Activated effector memory CD4-positive, alpha-beta T cell treated with Interleukin-2 at 50 U/mL for 16 hours (primary cell): Measurements from ENCODE around the gene AGBL4.
"Not testable (repeated sequence)": the region's sequence is repeated elsewhere in the genome, so short reads cannot be mapped to it uniquely, and the experiment has no call there.

ENCODE experiments used
- DNase-seq: peaks from one replicate; pipeline ENCODE4 v3.0.0-alpha.2; 2020

The AGBL4 gene

DNA sequence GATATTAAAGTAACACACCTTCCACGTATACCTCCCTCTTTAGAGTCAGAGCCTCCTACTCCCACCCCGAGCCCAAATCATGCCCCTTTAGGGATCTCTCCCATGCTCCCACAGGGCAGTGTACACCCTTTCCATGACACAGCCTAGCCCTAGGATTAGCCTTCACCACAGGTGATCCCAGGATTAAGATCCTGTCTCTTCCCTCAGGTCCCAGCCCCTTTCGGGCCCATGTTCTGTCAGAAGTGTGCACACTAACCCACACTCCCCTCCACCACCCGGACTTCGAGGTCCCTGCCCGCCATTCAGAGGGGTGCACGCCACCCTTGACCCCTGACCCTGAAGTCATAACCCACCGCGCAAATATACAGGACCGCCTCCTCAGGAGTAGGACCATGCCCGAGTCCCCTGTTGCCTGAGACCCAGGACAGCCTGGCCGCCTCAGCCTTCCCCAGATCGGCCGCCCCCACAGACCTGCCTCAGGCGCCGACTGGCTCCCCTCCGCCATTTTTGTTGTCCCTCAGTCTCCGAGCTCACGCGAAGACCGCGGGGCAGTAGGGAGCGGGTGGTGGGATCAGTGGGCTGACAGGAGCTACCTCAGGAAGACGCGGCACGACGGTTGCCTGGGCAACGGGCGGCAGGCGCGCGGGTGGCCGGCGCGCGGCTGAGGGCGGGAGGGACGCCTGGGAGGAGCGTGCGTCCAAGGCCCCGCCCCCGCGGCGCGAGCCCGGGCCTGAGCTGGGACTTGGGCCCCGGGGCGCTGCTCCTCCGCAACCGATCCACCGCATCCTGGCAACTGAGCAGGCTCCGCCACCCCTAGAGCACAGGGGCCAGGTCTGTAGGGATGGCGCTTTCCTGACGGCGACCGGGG, at the start of gene AGBL4:
AGBL4 (minus strand) TSS at position 663 of the 868 bp plus-strand sequence.
- DNase-seq = no peak

DNA sequence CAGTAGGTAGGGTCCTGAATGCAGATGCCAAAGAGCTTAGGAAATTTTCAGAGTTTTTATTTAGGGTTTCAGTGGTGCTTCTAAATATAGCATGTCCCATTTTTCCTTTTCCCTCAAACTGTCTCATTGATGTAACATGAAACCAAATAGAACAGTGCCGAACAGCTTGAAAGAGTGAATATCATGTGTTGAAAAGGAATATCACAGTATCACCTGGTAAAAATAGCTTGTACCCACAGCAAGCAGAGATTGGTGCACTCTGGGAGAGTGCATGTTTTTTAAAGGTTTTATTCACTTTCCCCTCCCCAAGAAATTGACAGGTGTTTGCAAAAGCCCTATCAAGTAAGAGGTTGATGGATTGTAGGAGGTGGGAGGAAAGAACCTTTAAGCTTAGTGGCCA, 43.1 kb upstream of the AGBL4 start:
- no peak for DNase-seq

DNA sequence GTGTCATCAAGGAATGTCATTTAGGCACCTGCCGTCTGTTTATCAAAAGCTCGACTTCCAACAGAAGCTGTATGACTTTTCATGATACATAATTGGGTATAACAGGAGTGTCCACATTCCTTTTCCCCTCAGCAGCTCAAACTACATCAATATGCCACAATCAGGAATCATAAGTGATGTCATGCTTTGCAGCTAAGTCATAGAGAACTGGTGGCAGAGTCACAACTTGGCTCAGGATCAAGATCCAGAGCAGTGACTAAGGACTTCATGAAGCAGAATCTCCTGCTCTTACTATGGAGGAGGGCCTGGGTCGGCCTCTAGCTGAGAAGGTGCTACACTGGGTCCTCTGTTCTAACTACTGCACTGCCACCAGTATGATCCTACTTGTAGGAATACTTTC, 36.5 kb upstream of the AGBL4 start:
- DNase-seq = no peak

DNA sequence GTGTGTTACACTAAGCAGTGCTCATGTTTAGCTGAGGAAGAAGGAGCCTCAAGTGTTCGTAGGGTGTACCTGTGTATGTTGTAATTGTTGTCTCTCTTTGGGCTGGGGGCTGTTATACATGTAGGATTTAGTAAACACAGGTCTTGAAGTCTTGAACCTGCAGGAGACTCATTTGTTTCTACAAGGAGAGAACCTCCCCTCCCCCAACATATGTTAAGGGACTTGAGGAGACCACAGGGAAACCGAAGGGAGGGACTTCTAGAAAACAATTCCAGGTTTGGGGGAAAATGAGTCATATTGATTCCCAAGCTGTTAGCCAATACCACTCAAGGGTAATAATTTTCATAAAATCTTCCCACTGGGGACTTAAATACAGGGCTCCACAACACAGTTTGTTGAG, 25.0 kb upstream of the AGBL4 start:
- DNase-seq = no peak

DNA sequence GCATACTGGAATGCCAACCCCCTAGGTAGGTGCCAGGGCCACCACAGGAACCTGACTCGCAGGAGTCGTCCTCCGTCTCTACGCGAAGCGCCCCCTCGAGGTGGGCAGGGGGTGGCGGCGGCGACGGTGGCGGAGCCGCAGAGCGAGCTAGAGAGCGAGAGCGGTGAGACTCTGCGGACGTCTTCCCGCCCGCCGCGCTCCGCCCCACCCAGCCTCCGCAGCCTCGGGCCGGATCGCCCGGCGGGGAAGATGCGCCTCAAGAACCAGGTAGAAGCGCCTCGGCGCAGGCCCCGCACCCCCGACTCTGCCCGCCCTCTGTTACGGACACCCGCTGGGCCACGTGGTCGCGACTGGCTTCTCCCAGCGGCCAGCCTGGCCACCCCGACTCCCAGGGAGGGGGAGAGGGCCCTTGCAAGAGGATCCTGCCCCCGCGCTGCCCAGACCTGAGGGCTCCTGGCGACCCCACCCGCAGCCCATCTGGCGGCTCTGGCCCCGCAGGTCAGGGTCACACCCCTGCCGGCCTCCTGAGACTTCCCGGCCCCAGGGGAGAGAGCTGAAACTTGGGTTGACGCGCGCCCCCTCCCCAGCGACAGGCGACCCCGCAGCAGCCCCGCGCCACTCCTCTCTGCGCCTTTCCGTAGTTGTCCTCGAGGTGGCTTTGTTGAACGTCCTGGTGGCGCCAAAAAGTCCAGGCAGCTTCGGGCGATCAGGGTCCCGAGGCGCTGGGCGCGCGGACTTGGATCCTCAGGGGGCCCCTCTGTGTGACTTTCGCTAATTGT, 24.4 kb upstream of the AGBL4 start:
- no peak for DNase-seq

DNA sequence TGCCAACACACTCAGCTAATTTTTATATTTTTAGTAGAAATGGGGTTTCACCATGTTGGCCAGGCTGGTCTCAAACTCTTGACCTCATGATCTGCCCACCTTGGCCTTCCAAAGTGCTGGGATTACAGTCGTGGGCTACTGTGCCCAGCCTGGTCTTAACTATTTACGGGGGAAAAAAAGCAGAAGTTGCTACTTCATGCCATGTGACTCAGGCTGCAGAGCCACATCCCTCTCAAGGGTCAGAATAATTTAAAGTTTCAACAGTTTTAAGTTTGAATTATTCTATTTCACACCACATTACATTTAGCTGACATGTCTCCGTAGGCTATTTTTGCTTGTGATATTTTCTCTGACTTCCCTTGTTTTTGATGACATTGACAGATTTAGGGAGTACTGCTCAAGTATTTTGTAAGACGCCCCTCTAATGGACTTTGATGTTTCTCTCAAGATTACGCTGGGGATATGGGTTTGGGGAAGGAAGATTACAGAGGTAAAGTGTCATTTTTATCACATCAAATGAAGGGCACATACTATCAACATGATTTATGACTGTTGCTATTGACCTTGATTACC, 14.6 kb upstream of the AGBL4 start:
- DNase-seq = no peak

DNA sequence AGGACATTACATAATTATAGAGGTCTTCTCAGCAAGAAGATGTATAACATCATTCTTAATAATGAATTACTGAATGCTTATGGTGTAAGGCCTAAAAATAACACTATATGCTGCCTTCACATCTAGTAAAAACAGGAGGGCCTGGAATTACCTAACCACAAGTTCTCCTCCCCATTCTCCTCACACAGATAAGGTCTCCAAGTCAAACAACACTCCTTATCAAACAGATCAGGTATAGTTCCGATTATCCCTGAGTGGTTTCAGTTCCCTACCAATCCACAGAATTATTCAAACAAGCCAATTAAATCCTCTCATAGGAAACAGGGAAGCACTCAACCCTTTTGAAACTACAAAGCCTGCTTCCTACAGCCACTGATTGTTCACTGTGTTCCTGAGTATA, 4.0 kb upstream of the AGBL4 start:
- DNase-seq = no peak

DNA sequence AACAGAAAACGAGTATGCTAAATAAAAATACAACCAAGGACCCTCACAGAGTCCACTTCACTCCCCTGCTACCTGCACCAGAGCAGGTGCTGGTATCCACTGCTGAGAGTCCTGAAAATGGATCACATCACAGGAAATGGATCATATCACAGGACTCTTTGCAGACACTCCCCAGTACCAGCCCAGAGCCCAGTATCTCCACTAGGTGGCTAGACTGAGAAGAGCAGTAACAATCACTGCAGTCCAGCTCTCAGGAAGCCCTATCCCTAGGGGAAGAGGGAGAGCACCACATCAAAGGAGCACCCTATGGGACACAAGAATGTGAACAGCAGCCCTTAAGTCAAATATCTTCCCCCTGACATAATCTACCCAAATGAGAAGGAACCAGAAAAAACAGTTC, 28.0 kb downstream of the AGBL4 start:
- no peak for DNase-seq

DNA sequence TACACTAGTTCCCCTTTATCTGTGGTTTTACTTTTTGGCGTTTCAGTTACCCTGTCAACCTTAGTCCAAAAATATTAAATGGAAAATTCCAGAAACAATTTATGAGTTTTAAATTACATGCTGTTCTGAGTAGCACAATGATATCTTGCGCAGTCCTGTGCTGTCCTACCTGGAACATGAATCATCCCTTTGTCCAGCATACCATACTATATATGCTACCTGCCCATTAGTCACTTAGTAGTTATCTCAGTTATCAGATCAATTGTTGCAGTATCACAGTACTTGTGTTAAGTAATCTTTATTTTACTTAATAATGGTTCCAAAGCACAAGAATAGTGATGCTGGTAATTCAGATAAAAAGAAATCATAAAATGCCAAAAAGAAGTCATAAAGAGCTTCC, 52.7 kb downstream of the AGBL4 start:
- DNase-seq = no peak

DNA sequence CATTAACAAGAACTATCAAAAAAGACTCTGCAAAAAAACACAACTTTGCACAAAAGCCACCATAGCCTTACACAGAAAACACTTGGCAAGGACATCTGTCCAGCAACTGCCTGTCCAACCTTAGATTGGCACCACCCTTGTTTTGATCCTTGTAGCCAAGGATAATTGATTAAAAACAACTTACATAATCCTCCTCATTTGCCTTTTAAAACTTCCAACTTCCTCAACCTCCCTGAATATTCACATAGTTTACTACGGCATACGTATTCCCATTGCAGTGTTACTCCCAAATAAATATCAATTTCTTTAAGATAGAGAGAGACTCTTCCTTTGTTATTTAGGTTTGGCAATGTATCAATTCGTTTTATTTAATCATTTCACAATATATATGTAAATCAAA, 72.4 kb downstream of the AGBL4 start:
- DNase-seq = no peak

DNA sequence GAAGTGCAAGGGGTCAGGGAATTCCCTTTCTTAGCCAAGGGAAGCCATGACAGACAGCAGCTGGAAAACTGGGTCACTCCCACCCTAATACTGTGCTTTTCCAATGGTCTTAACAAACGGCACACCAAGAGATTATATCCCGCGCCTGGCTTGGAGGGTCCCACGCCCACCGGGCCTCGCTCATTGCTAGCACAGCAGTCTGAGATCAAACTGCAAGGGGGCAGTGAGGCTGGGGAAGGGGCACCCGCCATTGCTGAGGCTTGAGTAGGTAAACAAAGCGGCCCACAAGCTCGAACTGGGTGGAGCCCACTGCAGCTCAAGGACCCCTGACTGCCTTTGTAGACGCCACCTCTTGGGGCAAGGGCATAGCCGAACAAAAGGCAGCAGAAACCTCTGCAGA, 108.5 kb downstream of the AGBL4 start:
- not testable (repeated sequence) for DNase-seq

DNA sequence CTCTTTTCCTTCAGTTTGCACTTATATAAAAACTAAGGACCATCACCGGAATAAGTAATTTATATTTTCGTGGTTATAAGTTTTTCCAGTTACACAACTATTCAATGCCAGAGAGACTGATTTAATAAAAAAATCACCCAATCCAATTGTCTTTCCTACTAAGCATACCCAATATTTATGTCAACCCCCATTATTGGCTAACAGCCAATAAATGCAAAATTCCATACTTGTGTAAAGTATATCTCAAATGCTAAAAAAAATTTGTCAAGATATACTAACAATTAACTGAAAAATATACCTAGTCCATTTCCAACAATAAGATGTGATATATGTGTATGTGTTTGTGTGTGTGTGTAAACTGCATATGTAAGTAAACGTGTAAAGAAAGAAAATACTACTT, 117.4 kb downstream of the AGBL4 start:
- no peak for DNase-seq

DNA sequence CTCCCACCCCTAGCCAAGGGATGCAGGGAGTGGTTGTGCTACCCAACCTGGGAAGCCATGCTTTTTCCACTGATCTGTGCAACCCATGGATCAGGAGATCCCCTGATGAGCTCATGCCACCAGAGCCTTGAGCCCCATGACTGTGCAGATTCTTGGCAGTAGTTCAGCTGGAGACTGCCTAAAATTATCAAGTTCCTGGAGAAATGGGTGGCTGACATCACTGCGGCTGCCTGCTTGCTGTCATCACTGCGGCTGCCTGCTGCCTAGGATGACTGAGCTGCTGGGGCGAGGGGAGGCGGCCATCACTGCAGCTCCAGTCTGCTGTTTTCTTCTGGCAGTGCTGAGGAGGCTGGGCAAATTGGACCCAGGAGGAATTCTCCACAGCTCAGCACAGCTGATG, 159.2 kb downstream of the AGBL4 start:
- DNase-seq = no peak

DNA sequence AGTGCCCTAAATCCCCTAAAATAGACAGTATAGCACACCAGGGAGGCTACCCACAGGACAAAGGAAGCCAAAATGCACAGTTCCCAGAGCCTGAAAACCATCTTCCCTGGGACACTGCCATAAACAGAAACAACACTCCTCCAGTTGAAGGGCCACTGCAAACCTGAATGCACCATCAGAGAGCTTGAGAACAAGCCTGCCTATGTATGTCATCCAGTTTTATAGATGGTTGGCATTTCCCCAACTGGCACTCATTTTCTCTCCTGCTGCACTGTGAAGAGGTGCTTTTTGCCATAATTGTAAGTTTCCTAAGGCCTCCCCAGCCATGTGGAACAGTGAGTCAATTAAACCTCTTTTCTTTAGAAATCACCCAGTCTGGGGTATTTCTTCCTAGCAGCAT, 169.0 kb downstream of the AGBL4 start:
- DNase-seq = no peak

DNA sequence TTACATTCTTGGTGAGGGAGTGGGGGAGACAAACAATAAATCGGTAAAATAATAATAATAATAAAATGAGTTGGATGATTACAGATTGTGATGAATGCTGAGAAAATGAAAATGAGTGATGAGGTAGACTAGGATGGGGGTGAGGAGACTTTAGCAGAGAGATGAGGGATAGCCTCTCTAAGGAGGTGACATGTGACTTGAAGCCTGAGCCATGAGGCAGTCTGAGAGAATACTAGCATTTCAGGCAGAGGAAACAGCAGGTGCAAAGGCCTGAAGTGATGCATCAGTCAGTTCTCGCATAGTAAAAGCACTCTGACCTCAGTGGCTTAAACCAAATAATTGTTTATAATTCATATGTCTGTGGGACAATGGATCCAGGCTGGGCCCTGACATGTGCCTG, 181.2 kb downstream of the AGBL4 start:
- no peak for DNase-seq

DNA sequence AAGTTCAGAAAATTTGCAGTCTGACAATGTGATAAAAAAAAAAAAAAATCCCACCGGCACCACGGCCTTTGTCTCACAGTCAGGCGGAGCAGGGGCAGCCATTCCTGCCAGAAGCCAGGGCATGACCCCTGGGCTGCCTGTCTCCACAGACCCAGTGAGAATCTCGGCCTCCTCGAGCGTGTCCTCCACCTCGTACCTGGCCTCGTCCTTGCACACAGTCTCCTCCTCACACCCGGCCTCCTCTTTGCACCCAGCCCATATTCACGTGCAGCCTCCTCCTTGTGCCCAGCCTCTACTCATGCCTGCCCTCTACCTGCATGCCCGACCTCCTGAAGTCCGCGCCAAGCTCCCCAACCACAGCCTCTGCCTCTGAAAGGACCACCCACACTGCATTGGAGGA, 182.0 kb downstream of the AGBL4 start:
- no peak for DNase-seq

DNA sequence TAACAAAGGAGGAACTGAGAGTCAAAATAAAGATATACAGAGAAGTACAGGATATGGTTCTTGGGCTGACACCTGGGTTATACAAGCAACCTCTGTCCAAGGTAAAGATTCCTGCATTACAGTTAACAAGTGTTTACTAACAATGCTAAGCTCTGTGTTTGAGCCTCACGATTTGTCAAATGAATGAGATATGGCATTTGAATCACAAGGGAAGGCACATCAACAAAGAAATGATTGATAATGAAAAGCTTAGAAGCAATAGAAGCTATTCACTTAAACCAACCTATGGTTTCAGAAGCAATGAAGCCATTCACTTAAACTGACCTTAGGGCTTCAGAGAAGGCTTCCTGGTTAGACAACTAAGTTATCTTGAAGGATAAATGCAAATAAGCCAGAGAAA, 199.5 kb downstream of the AGBL4 start:
- DNase-seq = no peak

DNA sequence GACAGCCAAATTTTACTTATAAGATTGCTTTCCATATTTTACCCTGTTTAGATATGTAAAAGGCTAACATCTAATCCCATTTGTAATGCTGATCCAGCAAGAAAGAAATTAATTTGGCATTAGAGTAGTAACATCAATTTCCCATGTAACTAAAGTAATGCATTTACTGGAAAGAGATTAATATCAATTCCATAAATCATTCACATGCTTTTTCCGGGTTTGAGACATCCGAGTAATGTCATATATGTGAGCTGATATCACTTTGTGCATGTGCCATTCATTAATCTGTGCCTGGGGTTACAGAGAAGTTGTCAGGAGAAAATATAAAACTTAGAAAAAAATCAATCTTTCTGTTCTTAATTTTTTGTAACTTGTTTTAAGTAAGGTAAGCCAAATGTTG, 206.1 kb downstream of the AGBL4 start:
- DNase-seq = no peak

DNA sequence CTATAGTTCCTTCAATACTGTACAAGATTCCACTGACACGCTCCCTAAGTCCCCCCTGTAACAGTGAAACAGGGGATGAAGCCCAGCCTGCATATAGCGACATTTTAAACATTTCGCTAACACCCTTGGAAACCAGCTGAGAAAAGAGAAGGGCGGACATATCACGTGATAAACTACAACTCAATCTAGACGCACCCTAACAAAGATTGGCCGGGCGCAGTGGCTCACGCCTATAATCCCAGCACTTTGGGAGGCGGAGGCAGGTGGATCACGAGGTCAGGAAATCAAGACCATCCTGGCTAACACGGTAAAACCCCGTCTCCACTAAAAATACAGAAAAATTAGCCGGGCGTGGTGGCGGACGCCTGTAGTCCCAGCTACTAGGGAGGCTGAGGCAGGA, 236.7 kb downstream of the AGBL4 start:
- DNase-seq = not testable (repeated sequence)

DNA sequence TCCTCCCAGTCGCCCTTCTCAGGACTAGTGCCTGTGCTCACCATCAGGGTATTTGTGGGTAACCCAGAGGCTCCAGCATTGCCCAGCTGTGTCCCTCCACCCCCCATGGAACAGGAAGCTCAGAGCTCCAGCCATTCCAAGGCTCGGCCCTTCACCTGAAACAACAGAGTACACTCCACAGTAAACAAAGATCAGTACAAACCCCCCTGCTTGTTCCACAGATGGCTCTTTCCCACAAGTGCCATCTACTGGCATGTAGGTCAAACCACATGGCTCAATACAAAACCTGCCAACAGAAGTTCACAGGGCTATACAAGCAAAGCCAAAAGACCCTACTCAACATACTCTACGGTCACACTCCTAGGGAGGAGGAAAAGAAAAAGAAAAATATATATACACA, 258.7 kb downstream of the AGBL4 start:
- DNase-seq = no peak

DNA sequence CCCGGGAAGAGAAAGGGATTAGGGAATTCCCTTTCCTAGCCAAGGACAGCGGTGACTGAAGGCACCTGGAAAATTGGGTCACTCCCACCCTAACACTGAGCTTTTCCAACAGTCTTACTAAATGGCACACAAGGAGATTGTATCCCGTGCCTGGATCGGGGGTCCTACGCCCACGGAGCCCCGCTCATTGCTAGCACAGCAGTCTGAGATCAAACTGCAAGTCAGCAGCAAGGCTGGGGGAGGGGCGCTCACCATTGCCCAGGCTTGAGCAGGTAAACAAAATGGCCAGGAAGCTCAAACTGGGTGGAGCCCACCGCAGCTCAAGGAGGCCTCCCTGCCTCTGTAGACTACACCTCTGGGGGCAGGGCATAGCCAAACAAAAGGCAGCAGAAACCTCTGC, 285.6 kb downstream of the AGBL4 start:
- DNase-seq = not testable (repeated sequence)

DNA sequence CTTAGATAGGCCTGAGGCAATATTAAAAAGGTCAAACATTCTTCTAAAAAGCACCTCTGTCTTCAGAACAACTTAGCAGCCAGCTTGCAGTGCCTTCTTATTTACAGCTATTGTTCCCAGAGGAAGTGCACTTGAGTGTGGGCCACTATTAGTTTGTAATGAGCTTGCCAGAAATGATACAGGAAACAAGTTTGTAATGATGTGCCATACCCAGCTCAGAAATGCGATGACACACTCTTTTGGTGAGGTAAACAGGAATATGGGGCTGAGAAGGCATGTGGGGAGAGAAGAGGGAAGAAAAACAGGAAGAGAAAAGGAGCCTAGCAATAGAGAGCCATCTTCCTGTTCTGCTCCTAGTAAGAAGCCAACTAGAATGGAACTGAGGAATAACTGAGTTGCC, 295.4 kb downstream of the AGBL4 start:
- DNase-seq = no peak

DNA sequence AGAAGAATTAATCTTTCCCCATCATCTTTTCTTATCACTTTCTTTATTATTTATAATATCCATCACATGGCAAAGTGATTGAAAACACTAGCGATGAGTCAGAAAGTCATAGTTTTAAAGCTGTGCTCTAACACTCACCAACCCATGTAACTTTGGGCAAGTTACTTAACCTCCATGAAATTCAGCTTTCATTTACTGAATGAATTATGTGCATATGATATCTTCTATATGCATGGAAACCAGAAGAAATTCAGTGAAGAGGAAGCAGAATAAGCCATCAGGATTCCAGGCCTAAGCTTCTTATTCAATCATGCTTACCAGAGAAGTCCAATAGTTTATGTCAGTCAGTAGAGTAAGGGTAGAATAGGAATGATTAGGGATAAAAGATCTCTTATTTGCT, 300.1 kb downstream of the AGBL4 start:
- DNase-seq = no peak

DNA sequence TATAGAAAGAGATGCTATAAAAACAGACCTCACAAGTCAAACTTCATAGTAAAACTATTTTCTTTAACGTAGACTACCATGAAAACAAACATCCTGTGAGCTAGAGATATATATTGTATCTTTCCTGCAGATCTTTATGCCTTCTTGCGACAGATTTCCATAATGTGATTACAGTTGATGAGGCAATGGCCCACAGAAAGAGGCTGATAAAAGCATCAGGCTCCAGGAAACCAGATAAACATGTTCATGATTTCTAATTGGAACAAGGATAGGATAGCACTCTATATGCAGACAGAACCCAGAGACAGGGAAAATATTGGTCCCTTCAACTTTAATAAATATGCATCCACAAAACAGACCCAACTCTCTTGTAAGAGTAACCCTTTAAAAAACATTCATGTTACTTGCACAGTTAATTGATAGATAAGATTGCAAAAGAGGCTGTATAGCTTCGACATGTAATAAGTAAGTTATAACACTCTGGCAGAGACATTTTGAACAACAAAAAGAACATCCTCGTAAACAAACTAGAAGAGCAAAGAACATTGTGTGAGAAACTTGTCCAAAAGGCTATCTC, 329.4 kb downstream of the AGBL4 start:
- DNase-seq = no peak
